Upper lobe of left lung (tissue), 4 donors: Measurements from ENCODE around the gene SRSF1.

ENCODE experiments used
- CTCF ChIP-seq, 6 experiments: fragments of 450-650 bp in 4 of 6; fragments of 200-600 bp in 2 of 6; sonication (generic) in 2 of 6; IDR thresholded peaks; one replicate each; pipeline ENCODE4 v1.5.1; 2016 to 2019; ENCODE audit warnings: antibody characterized with exemption in 6 of 6
- EP300 ChIP-seq, 4 donors: sonication (generic); formaldehyde crosslinking; IDR thresholded peaks; one replicate each; pipeline ENCODE4 v1.5.1; 2017; ENCODE audit warnings: antibody characterized with exemption in 4 of 4, control low read depth in 2 of 4

DNA sequence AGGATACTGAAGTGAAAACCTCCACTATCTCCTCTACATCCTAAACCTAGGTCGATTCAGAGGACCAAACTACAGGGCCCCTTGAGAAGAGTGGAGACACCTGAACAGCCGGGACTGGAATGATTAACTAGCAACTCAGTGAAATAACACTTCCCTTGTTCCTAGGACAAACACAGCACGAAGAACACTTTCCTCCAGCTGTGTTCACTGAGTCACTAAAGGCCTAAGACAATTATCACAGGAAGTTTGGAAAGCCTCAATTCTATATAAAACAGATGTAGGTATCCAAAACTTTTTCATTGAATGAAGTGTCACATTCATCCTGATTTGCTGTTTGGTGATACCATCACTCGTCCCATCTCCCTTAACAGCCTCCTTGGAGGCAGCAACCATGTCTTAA lies 36.3 kb downstream of the SRSF1 start:
- no peak for TF ChIP-seq CTCF (IDR thresholded peaks at IDR 0.05)
- TF ChIP-seq EP300 (IDR thresholded peaks at IDR 0.05), result no peak
